Astrocyte (in vitro differentiated cells and primary cell): Measurements from ENCODE around the gene BMP4. TPM values are rescaled to one million over a fixed set of nuclear protein-coding genes. Genes with fewer than 3 reads are reported as not detected.
A peak's percentile ranks its signal among the peaks of the same experiment; 100 is the strongest.

Experiments
- DNase-seq: peaks from one replicate; pipeline ENCODE4 v3.0.0-alpha.2; 2010; ENCODE audit warnings: low read depth
- FAIRE-seq: peaks from 2 replicates; lab custom pipeline; 2011; peaks lifted over from hg19 to GRCh38; lab: Jason Lieb, UNC
- H2AFZ ChIP-seq: 2 replicates; pipeline ENCODE4 v1.6.0; 2012; ENCODE audit warnings: low read depth, low read length, inconsistent platforms
- H3K27ac ChIP-seq: 2 replicates; pipeline ENCODE4 v1.5.1; 2011; ENCODE audit warnings: low read depth, low read length, inconsistent platforms
- H3K27me3 ChIP-seq: 2 replicates; pipeline ENCODE4 v1.6.0; 2011; ENCODE audit warnings: low read length, inconsistent platforms; ENCODE audit not compliant: insufficient read depth
- H3K36me3 ChIP-seq: 2 replicates; pipeline ENCODE4 v1.5.1; 2011; ENCODE audit warnings: low read length, inconsistent platforms; ENCODE audit not compliant: insufficient read depth
- H3K4me1 ChIP-seq: 2 replicates; pipeline ENCODE4 v1.5.1; 2011; ENCODE audit warnings: low read length, inconsistent platforms; ENCODE audit not compliant: insufficient read depth
- H3K4me2 ChIP-seq: 2 replicates; pipeline ENCODE4 v1.6.0; 2012; ENCODE audit warnings: low read length, inconsistent platforms
- H3K4me3 ChIP-seq: 2 replicates; pipeline ENCODE4 v1.5.1; 2011; ENCODE audit warnings: low read depth, mild to moderate bottlenecking, low read length, inconsistent platforms; ENCODE audit not compliant: insufficient read depth
- H3K79me2 ChIP-seq: 2 replicates; pipeline ENCODE4 v1.6.0; 2012; ENCODE audit warnings: mild to moderate bottlenecking, low read length, inconsistent platforms; ENCODE audit not compliant: insufficient read depth
- H3K9ac ChIP-seq: 2 replicates; pipeline ENCODE4 v1.6.0; 2012; ENCODE audit warnings: mild to moderate bottlenecking, low read length, inconsistent platforms
- H3K9me3 ChIP-seq: 2 replicates; pipeline ENCODE4 v1.5.1; 2012; ENCODE audit warnings: low read depth, mild to moderate bottlenecking, low read length, inconsistent platforms; ENCODE audit not compliant: insufficient read depth
- H4K20me1 ChIP-seq: 2 replicates; pipeline ENCODE4 v1.6.0; 2012; ENCODE audit warnings: low read length, inconsistent platforms; ENCODE audit not compliant: insufficient read depth
- H3K27ac Mint-ChIP-seq: one replicate; pipeline ENCODE4 v1.8.0; 2021; ENCODE audit warnings: mild to moderate bottlenecking, mixed read lengths; ENCODE audit not compliant: unreplicated experiment
- H3K27me3 Mint-ChIP-seq: one replicate; pipeline ENCODE4 v1.8.0; 2021; ENCODE audit warnings: low read depth, mixed read lengths; ENCODE audit not compliant: unreplicated experiment
- H3K36me3 Mint-ChIP-seq: one replicate; pipeline ENCODE4 v1.8.0; 2021; ENCODE audit warnings: low read depth, mixed read lengths; ENCODE audit not compliant: unreplicated experiment
- H3K4me1 Mint-ChIP-seq: one replicate; pipeline ENCODE4 v1.8.0; 2021; ENCODE audit warnings: low read depth, mixed read lengths; ENCODE audit not compliant: unreplicated experiment
- H3K4me3 Mint-ChIP-seq: one replicate; pipeline ENCODE4 v1.8.0; 2021; ENCODE audit warnings: mild to moderate bottlenecking, moderate library complexity, mixed read lengths; ENCODE audit not compliant: unreplicated experiment
- H3K9me3 Mint-ChIP-seq: one replicate; pipeline ENCODE4 v1.8.0; 2021; ENCODE audit warnings: mild to moderate bottlenecking, mixed read lengths; ENCODE audit not compliant: unreplicated experiment
- CTCF ChIP-seq: IDR thresholded peaks from 2 replicates; pipeline ENCODE4 v1.5.1; 2011; ENCODE audit warnings: low read depth, mild to moderate bottlenecking, inconsistent platforms, low read length, moderate library complexity; ENCODE audit not compliant: insufficient read depth
- EZH2 ChIP-seq: IDR thresholded peaks from 2 replicates; pipeline ENCODE4 v1.6.1; 2012; ENCODE audit warnings: mild to moderate bottlenecking, low read length, inconsistent platforms; ENCODE audit not compliant: insufficient read depth
- total RNA-seq: library from RNA; stranded (reverse); gene quantifications from 2 replicates; pipeline ENCODE4 v1.2.1, GENCODE V29; 2021

Gene BMP4
- total RNA-seq, 1 donor from 2014 or later: 27.2 TPM

GRCh38 chr14:53951243-53951626 is 5.4 kb downstream of the BMP4 start:
- Histone ChIP-seq H2AFZ (no peak overlapping the region), H3K27ac (no peak overlapping the region), H3K9me3 (no peaks in the 10 kb centered on the region), H3K4me3 (peak overlapping the region; percentile 69), H3K27me3 (peaks cover 64% of the 10 kb centered on the region), H3K9ac (peak overlapping the region; percentile 71), H3K36me3 (no peaks in the 10 kb centered on the region), H3K79me2 (peaks cover 8% of the 10 kb centered on the region), H3K4me2 (peak overlapping the region; percentile 89), H4K20me1 (peaks cover 34% of the 10 kb centered on the region), H3K4me1 (peaks cover 41% of the 10 kb centered on the region)
- FAIRE-seq: no peak
- Mint-ChIP-seq H3K36me3 (peaks cover 16% of the 10 kb centered on the region), H3K4me1 (peaks cover 10% of the 10 kb centered on the region), H3K9me3 (peaks cover 3% of the 10 kb centered on the region), H3K27ac (peak overlapping the region; percentile 37), H3K4me3 (peak overlapping the region; percentile 89), H3K27me3 (peaks cover 55% of the 10 kb centered on the region)
- DNase-seq: no peak
- TF ChIP-seq CTCF: no peak
- TF ChIP-seq EZH2: no peak

DNA sequence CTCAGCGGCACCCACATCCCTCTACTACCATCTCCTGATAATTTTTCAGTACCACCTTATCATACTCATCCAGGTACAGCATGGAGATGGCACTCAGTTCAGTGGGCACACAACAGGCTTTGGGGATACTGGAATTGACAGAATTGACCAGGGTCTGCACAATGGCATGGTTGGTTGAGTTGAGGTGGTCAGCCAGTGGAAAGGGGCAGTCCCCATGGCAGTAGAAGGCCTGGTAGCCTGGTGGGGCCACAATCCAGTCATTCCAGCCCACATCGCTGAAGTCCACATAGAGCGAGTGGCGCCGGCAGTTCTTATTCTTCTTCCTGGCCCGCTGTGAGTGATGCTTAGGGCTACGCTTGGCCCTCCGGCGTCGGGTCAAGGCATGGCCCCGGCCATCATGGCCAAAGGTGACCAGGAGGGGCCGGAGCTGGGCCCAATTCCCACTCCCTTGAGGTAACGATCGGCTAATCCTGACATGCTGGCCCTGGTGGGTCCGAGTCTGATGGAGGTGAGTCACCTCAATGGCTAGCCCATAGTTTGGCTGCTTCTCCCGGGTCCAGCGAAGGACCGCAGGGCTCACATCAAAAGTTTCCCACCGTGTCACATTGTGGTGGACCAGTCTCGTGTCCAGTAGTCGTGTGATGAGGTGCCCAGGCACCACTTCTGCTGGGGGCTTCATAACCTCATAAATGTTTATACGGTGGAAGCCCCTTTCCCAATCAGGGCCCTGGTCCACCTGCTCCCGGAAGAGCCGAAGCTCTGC is 6.4 kb downstream of the BMP4 start:
- Histone ChIP-seq H4K20me1 (peaks cover 29% of the 10 kb centered on the region), H3K9me3 (no peaks in the 10 kb centered on the region), H3K27ac (no peak overlapping the region), H3K9ac (no peak overlapping the region), H3K4me1 (peaks cover 32% of the 10 kb centered on the region), H3K27me3 (peaks cover 62% of the 10 kb centered on the region), H3K79me2 (no peaks in the 10 kb centered on the region), H2AFZ (no peak overlapping the region), H3K36me3 (no peaks in the 10 kb centered on the region), H3K4me2 (peak overlapping the region; percentile 89), H3K4me3 (peak overlapping the region; percentile 69)
- no peak overlapping the region for H3K27ac Mint-ChIP-seq
- peak overlapping the region; percentile 89 for H3K4me3 Mint-ChIP-seq
- no peak for FAIRE-seq
- no peak for DNase-seq
- H3K27me3 Mint-ChIP-seq: peaks cover 54% of the 10 kb centered on the region
- H3K9me3 Mint-ChIP-seq: peaks cover 3% of the 10 kb centered on the region
- peaks cover 10% of the 10 kb centered on the region for H3K4me1 Mint-ChIP-seq
- H3K36me3 Mint-ChIP-seq: peaks cover 16% of the 10 kb centered on the region
- TF ChIP-seq CTCF (no peak), EZH2 (no peak)

DNA sequence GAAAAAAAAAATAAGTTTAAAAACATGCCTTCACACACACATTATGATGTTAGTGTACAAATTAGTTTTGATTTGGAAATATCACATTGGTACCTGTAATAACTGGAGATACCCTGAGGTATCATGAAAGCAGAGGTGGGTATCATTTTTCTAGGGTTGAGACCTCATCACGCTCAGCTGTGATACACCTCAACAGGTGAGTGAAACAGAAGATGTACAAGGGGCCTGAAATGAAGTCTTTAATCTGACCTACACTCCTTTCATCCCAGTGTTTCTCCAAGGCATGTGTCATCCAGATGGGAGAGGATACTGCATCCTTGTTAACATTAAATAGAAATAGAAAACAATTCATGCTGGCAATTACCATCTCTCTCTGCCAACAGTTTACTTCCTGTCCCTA is 7.4 kb downstream of the BMP4 start:
- peaks cover 3% of the 10 kb centered on the region for H3K9me3 Mint-ChIP-seq
- H3K27ac Mint-ChIP-seq: no peak overlapping the region
- H3K4me1 Mint-ChIP-seq: peaks cover 10% of the 10 kb centered on the region
- H3K4me3 ChIP-seq: no peak overlapping the region
- TF ChIP-seq EZH2 (no peak), CTCF (no peak)
- H3K79me2 ChIP-seq: no peaks in the 10 kb centered on the region
- no peaks in the 10 kb centered on the region for H3K36me3 ChIP-seq
- no peak overlapping the region for H3K4me2 ChIP-seq
- no peak overlapping the region for H3K27ac ChIP-seq
- no peak overlapping the region for H3K9ac ChIP-seq
- FAIRE-seq: no peak
- no peak for DNase-seq
- peaks cover 16% of the 10 kb centered on the region for H3K36me3 Mint-ChIP-seq
- peaks cover 57% of the 10 kb centered on the region for H3K27me3 Mint-ChIP-seq
- H3K9me3 ChIP-seq: no peaks in the 10 kb centered on the region
- H3K4me1 ChIP-seq: peaks cover 26% of the 10 kb centered on the region
- no peak overlapping the region for H3K4me3 Mint-ChIP-seq
- H4K20me1 ChIP-seq: peaks cover 29% of the 10 kb centered on the region
- peaks cover 59% of the 10 kb centered on the region for H3K27me3 ChIP-seq
- H2AFZ ChIP-seq: no peak overlapping the region
